Breast epithelium (tissue), 4 donors: ENCODE measurements around the gene SPRED2. TPM values are rescaled to one million over a fixed set of nuclear protein-coding genes. Genes with fewer than 3 reads are reported as not detected.
"Not testable (repeated sequence)": the region's sequence is repeated elsewhere in the genome, so short reads cannot be mapped to it uniquely, and the experiment has no call there.

Experiments used
- DNase-seq, 2 donors: peaks; one replicate each; pipeline ENCODE4 v3.0.0-alpha.2; 2019; ENCODE audit warnings: low spot score in 2 of 2
- H3K27ac ChIP-seq, 2 donors: fragments of 200-600 bp; sonication (generic) in 1 of 2; one replicate each; pipeline ENCODE4 v1.5.1; 2016 to 2019; ENCODE audit warnings: mild to moderate bottlenecking in 1 of 2
- H3K27me3 ChIP-seq, 2 donors: fragments of 200-600 bp; sonication (generic) in 1 of 2; one replicate each; pipeline versions ENCODE4 v1.5.1 to v1.6.0; 2017 to 2019; ENCODE audit warnings: control low read depth in 1 of 2, mild to moderate bottlenecking in 1 of 2
- H3K36me3 ChIP-seq: fragments of 200-600 bp; one replicate; pipeline ENCODE4 v1.5.1; 2019
- H3K4me1 ChIP-seq, 2 donors: fragments of 200-600 bp; sonication (generic); one replicate each; pipeline ENCODE4 v1.5.1; 2016 to 2019; ENCODE audit warnings: control low read depth in 1 of 2
- H3K4me3 ChIP-seq, 3 donors: fragments of 200-600 bp; sonication (generic); 1 replicate in 2 of 3; 2 replicates in 1 of 3; pipeline ENCODE4 v1.5.1; 2016 to 2019; ENCODE audit warnings: mild to moderate bottlenecking in 3 of 3, moderate library complexity in 2 of 3
- H3K9me3 ChIP-seq, 2 donors: fragments of 200-600 bp; sonication (generic) in 1 of 2; one replicate each; pipeline ENCODE4 v1.5.1; 2016 to 2019; ENCODE audit warnings: control low read depth in 1 of 2
- CTCF ChIP-seq, 3 donors: fragments of 450-650 bp; IDR thresholded peaks; one replicate each; pipeline ENCODE4 v1.5.1; 2016 to 2017; ENCODE audit warnings: antibody characterized with exemption in 3 of 3, mild to moderate bottlenecking in 3 of 3, moderate library complexity in 3 of 3
- POLR2A ChIP-seq: fragments of 450-650 bp; IDR thresholded peaks from one replicate; pipeline ENCODE4 v1.6.1; 2016; ENCODE audit warnings: antibody characterized with exemption, mild to moderate bottlenecking, moderate library complexity
- POLR2AphosphoS5 ChIP-seq, 3 donors: sonication (generic); formaldehyde crosslinking; IDR thresholded peaks; one replicate each; pipeline ENCODE4 v1.6.1; 2017; ENCODE audit warnings: antibody characterized with exemption in 3 of 3
- intact Hi-C: fragments of 100-400 bp; cut with DNase I; formaldehyde crosslinking; loops from one replicate; pipeline ENCODE4 v1.15.1; 2023; ENCODE audit warnings: low total_unique reads
- total RNA-seq, 3 donors: library from RNA; depleted of rRNA; stranded (reverse); fragments of >200 nt; gene quantifications; one replicate each; pipeline ENCODE4 v1.1.0, GENCODE V29; 2016

SPRED2 gene
- total RNA-seq, 3 donors from 2014 or later = 14.6 to 25.2 (median 25.2) TPM

DNA sequence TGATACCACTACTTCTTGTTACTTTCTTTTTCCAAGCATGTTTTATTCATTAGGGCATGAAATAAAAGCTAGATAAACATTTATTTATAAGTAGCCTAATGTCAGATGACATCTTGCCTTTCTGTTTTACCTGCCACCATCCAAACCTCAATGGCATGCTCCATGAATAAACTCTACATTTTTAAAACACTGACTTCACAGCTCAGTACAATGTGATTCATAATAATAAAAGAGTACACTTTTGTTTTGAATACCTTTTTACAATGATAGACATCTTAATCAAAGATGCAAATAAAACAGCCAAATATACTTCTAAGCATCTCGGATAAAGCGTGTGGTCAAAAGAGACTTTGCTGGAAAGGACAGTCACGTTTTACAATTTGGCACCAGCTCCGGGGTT, 88.2 kb downstream of the SPRED2 start:
- H3K4me3 ChIP-seq = no peak overlapping the region
- TF ChIP-seq CTCF (IDR thresholded peaks at IDR 0.05) (no peak), POLR2AphosphoS5 (IDR thresholded peaks at IDR 0.05) (no peak), POLR2A (no peak)
- intact Hi-C loops = no loop called here
- no peaks in the 10 kb centered on the region for H3K9me3 ChIP-seq
- H3K36me3 ChIP-seq = no peaks in the 10 kb centered on the region
- no peak for DNase-seq
- no peak overlapping the region for H3K27ac ChIP-seq
- H3K4me1 ChIP-seq = no peaks in the 10 kb centered on the region
- H3K27me3 ChIP-seq = no peaks in the 10 kb centered on the region

- no peaks in the 10 kb centered on the region for H3K9me3 ChIP-seq
- no peaks in the 10 kb centered on the region for H3K27me3 ChIP-seq
- intact Hi-C loops = no loop called here
- no peaks in the 10 kb centered on the region for H3K36me3 ChIP-seq
- H3K4me3 ChIP-seq = no peak overlapping the region
- TF ChIP-seq CTCF (IDR thresholded peaks at IDR 0.05) (no peak), POLR2AphosphoS5 (IDR thresholded peaks at IDR 0.05) (no peak), POLR2A (no peak)
- H3K27ac ChIP-seq = no peak overlapping the region
- no peak for DNase-seq
- no peaks in the 10 kb centered on the region for H3K4me1 ChIP-seq
Observed at GRCh38 chr2:65343386-65343785, 89.0 kb downstream of the SPRED2 start.

DNA sequence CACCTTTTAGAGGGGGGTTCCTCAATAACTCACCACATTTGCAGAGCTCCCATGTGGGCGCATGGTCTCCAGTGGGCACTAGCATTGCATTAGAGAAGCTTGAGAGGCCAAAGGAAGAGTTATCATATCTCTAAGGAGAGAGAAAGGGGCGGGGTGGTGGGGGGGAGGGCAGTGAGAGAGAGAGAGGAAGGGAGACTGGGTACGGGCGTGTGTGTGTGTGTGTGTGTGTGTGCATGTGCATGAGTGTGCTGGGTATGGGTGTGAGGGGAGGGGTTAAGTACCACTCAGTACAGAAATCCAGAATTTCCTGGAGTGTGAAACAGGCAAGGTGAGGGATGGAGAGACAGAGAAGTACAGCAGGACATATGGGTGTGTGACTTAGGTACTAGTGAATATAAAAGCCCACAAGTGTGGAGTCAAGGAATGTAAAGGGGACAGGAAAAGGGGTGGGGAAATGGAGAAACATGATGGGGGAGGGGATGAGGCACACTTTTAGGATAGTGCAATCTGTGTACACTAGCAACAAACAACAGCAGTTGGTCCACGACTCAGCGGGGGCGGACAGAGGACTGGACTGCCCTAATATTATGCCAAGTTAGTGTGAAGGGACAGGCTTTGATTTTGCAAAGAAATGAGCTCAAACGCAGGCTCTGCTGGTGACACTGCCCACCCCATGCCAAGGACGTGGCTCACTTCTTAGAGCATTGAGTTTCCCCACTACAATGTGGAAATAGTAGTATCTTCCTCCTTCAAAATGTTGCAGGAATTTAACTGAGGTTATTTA, 91.3 kb downstream of the SPRED2 start:
- H3K27ac ChIP-seq = no peak overlapping the region
- TF ChIP-seq CTCF (IDR thresholded peaks at IDR 0.05) = no peak
- no peak for TF ChIP-seq POLR2AphosphoS5 (IDR thresholded peaks at IDR 0.05)
- TF ChIP-seq POLR2A = no peak
- no peak overlapping the region for H3K4me3 ChIP-seq
- no peak for DNase-seq
- no peaks in the 10 kb centered on the region for H3K9me3 ChIP-seq
- no peaks in the 10 kb centered on the region for H3K4me1 ChIP-seq
- intact Hi-C loops = no loop called here
- H3K27me3 ChIP-seq = no peaks in the 10 kb centered on the region
- no peaks in the 10 kb centered on the region for H3K36me3 ChIP-seq

- no peaks in the 10 kb centered on the region for H3K36me3 ChIP-seq
- TF ChIP-seq POLR2A (no peak), POLR2AphosphoS5 (IDR thresholded peaks at IDR 0.05) (no peak), CTCF (IDR thresholded peaks at IDR 0.05) (no peak)
- DNase-seq = no peak
- no peaks in the 10 kb centered on the region for H3K9me3 ChIP-seq
- no peaks in the 10 kb centered on the region for H3K4me1 ChIP-seq
- H3K27me3 ChIP-seq = no peaks in the 10 kb centered on the region
- no peak overlapping the region for H3K27ac ChIP-seq
- H3K4me3 ChIP-seq = no peak overlapping the region
- intact Hi-C loops = no loop called here
Observed at GRCh38 chr2:65339648-65340047, 92.8 kb downstream of the SPRED2 start.

GRCh38 chr2:65338830-65339495, 93.4 kb downstream of the SPRED2 start:
- DNase-seq, H3K9me3 ChIP-seq, H3K27ac ChIP-seq, intact Hi-C loops, H3K4me1 ChIP-seq, H3K4me3 ChIP-seq, H3K27me3 ChIP-seq, H3K36me3 ChIP-seq: not testable (repeated sequence)

DNA sequence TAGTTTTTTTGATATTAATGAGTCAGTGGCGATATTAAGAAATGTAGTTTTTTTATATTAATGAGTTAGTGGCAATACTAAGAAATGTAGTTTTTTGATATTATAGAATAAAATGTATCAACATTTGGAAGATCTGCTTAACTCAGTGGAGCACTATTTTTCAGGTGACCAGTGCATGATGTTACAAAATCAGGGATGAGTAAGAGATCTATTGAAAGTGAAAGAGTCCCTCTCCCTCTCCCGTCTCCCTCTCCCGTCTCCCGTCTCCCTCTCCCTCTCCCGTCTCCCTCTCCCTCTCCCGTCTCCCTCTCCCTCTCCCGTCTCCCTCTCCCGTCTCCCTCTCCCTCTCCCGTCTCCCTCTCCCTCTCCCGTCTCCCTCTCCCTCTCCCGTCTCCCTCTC, 94.5 kb downstream of the SPRED2 start:
- H3K4me3 ChIP-seq, DNase-seq, H3K27ac ChIP-seq, H3K4me1 ChIP-seq, intact Hi-C loops, H3K27me3 ChIP-seq, H3K36me3 ChIP-seq, H3K9me3 ChIP-seq: not testable (repeated sequence)
